ENCODE data around the gene TRIP10. TPM values are rescaled to one million over a fixed set of nuclear protein-coding genes. Genes with fewer than 3 reads are reported as not detected.
"Not testable (repeated sequence)": the region's sequence is repeated elsewhere in the genome, so short reads cannot be mapped to it uniquely, and the experiment has no call there.

TRIP10 gene
- total RNA-seq, 1 donor from 2014 or later: 25.0 TPM

DNA sequence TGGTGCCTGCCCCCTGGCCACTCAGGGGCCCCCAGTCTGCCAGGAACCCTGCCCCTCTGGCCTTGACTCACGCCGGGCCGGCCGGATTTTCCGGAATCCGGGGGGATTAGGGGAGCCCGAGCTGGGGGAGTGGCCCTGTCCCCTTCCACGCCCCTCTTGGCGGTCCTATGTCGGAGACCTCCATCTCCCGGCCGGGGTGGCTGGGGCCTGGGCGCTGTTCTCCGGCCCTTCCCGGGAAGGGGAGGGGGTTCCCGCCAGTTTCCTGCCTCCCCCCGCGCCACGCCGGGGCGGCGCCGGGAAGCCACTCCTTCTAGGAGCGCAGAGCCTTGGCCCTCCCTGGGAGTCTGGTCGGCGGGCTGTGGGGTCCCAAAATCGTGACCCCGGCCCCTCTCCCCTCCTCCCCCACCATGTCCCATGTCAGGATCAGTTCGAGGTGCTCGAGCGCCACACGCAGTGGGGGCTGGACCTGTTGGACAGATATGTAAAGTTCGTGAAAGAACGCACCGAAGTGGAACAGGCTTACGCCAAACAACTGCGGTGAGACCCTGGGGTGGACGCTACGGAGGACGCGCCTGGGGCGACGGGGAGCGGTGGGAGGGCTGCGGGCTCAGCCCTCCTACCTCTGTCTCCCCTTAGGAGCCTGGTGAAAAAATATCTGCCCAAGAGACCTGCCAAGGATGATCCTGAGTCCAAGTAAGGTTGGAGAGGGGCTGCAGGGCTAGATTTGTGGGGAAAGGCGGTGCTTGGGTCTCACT is 1.3 kb downstream of the TRIP10 start:
- peak in 1 of 2 donors; percentile 59 for DNase-seq (ENCODE audit: low read depth in 2 of 2)

DNA sequence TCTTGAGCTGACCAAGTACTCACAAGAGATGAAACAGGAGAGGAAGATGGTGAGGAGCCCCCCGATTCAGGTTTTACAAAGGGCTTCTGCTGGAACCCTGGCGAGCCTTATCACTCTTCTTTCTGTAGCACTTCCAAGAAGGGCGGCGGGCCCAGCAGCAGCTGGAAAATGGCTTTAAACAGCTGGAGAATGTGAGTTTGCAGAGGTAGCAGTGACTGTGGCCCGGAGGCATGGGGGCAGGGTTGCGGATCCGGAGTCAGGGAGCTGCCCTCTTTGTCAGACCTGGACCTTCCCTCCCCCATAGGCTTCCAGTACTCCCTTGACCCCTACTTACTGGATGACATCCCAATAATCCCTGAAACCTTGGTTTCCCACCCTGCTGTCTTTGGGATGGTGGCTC is 3.6 kb downstream of the TRIP10 start:
- DNase-seq (ENCODE audit: low read depth in 2 of 2): no peak

DNA sequence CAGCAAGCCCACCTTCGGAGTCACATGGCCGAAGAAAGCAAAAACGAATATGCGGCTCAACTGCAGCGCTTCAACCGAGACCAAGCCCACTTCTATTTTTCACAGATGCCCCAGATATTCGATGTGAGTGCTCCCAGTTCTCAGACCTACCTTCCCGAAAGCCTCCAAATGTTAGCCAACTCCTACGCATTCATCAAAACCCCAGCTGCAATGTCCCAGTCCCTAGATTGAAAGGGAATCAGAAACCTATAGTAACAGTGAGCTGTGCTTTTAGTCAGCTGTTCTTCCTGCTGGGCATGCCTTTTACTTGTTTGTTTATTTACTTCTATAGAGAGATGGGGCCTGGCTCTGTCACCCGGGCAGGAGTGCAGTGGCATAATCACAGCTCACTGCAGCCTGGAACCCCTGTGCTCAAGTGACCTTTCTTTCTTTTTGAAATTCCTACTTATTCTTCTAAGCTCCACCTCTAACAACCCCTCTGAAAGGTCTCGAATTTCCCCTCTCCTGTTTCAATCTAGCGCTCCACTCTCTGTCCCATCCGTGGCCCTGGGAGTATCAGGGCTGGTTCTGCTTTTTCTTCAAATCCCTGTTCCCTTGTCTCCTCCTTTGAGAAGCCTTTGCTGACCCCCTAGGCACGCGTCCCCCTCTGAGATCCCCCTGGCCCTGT is 4.4 kb downstream of the TRIP10 start:
- DNase-seq (ENCODE audit: low read depth in 2 of 2): no peak

DNA sequence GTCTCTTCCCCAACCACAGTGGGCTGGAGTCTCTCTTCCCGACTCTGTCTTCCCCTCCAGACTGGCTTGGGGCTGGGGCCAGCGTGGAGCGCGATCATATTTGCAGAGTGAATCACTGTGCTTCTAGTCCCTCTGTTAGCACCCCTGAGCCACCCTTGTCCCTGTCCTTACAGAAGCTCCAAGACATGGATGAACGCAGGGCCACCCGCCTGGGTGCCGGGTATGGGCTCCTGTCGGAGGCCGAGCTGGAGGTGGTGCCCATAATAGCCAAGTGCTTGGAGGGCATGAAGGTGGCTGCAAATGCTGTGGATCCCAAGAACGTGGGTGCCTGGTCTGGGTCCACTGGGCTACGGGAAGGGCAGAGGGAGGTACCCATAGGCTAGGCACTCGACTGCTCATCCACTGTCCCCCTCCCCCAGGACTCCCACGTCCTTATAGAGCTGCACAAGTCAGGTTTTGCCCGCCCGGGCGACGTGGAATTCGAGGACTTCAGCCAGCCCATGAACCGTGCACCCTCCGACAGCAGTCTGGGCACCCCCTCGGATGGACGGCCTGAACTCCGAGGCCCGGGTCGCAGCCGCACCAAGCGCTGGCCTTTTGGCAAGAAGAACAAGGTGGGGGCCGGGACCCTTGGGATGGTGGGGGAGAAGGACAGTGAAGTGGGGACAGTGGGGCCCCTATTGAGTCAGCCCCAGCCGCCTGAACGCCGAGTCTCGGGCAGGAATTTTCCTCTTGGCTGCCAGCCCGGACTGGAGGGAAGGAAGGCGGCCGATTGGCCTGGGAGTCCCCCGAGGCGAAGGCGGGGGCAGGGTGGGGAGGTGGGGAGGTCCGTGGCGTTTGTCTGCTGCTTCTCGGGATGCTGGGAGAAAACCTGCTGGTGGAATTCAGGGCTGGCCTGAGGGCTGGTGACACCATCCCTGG is 5.2 kb downstream of the TRIP10 start:
- peak in 1 of 2 donors; percentile 88 for DNase-seq (ENCODE audit: low read depth in 2 of 2)

DNA sequence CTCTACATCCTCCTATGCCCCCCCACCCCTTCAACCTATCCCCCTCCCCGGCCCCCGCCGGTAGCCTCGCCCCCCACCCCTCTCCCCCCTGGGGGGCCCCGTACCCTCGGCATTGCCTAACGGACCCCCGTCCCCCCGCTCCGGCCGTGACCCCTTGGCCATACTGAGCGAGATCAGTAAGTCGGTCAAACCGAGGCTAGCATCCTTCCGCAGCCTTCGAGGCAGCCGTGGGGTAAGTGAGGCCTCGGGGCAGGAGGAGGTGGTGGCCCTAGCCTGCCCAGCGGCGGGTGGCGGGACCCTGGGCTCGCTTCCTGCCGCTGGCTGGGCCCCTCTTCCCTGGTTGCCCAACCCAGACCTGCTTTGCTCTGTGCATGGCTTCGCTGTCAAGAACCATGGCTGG is 6.5 kb downstream of the TRIP10 start:
- DNase-seq (ENCODE audit: low read depth in 2 of 2): no peak

DNA sequence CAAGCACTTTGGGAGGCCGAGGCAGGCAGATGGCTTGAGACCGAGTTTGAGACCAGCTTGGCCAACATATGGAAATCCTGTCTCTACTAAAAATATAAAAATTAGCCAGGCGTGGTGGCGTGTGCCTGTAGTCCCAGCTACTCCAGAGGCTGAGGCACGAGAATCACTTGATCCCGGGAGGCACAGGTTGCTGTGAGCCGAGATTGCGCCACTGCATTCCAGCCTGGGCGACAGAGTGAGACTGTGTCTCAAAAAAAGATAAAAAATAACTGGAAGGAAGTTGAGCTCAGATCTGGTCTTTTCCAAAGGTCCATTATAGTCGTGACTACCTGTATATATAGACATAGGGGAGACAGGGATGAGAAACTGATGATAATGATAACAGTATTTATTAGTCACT is 9.1 kb downstream of the TRIP10 start:
- not testable (repeated sequence) for DNase-seq (ENCODE audit: low read depth in 2 of 2)

DNA sequence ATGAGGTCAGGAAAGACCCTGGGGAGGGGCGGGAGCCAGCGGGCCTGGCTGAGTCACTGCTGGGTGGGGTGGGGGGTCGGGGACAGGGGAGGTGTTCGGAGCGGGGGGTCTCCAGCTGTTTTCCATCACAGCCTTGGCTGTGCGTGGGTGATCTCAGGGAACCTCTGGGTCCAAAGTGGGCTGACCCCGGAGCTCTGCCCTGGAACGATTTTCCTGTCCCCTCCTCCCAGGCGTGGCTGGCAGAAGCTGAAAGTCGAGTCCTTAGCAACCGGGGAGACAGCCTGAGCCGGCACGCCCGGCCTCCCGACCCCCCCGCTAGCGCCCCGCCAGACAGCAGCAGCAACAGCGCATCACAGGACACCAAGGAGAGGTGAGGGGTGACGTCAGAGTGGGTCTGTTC is 10.6 kb downstream of the TRIP10 start:
- DNase-seq (ENCODE audit: low read depth in 2 of 2): no peak

DNA sequence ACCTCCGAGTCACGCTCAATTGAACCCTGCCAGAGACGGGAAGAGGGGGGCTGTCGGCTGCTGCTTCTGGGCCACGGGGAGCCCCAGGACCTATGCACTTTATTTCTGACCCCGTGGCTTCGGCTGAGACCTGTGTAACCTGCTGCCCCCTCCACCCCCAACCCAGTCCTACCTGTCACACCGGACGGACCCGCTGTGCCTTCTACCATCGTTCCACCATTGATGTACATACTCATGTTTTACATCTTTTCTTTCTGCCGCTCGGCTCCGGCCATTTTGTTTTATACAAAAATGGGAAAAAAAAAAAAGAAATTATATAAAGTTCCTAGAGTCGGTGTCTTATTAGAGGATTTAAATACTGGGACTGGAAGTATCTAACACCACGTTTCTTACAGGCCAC is 11.7 kb downstream of the TRIP10 start:
- no peak for DNase-seq (ENCODE audit: low read depth in 2 of 2)

DNA sequence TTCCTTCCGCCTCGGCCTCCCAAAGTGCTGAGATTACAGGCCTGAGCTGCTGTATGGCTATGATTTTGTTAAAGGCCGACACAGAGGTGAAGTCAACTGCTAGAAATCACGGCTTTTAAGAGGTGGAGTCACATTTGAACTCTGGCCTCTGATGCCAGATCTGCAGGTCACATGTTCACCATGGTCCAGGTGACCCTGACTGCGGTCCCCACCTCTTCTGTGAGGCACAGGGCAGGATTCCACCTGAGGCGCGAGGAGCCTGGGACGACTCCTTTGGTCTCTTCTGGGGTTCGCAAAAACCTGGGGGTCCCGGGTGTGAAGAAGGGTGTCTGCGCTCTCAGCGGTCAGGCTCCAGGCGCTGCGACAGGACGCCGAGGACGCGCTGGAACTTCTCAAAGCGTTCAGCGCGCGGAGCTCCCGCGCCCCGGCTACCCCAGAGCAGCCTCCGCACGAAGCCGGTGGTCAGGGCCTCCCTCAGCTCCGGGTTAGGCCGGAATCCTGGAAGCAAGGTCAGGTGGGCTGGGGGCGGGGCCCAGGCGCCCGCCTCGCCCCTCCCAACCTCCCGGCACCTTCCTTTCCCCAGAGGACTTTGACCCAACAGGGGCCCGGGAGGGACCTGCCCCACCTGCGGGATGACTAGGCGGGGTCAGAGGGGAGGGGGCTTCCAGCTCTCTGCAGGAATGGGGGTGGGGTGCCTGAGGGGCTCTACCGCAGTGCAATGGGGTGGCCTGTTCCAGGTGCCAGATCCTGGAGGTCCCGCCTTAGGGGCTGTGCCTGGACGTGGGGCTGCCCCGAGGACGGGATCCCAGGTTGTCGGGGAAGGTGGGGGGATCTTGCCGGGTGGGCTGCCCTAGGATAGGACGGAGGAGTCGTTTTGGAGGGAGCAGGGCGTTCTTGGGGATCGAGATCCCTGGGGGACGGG is 13.0 kb downstream of the TRIP10 start:
- DNase-seq (ENCODE audit: low read depth in 2 of 2): no peak

DNA sequence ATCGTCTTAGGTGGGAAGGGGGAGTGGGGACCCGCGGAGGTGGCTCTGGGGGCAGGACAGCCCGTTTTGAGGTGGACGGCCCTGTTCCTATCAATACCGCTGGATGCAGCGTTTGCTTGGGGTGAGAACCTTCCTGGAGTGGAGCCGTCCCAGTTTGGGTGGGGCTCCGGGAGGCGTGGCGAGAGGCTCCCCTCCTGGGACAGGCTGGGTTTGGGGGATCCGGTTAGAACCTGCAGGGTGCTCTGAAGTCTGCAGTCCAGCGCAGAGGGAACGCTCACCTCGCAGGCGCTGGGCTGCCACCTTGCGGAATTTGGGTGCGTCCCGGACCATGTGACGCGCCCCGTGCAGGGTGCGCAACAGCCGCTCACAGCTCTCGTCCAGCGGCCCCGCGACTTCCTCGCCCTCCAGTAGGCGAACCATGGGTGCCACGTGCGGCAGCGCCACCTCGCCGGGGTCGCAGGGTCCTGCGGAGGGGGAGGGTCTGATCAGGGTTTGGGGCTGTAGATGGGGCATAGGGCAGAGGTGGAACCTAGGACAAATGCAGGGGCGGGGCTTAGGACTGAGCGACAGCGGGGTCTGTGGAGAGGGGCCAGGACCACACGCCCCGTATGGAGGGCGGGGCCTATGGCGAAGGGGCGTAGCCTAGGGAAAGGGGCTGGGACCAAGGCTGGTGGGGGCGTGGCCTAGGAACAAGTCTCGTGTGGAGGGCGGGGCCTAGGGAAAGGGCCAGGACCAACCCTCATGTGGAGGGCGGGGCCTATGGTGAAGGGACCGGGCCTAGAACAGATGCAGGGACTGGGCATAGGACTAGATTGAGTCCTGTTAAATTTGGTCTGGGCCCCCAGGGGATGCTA is 13.9 kb downstream of the TRIP10 start:
- peak in 1 of 2 donors; percentile 79 for DNase-seq (ENCODE audit: low read depth in 2 of 2)

DNA sequence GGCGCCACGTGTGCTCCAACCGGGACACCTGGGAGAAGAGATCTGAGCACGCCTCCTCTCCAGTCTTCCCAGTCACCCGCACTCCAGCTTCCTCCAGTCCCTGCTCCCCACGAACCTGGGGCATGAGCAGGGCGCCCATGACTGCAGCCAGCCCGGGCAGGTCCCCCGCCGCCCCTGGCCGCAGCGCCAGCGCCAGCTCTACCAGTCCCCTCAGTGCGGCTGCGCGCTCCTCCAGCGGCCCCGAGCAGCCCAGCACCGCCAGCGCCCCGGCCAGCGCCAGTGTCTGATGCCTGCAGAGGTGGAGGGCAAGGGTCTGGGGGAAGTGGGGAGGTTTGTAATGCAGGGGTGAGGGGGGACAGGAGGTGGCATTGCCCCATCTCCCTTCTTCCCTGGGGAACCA is 14.7 kb downstream of the TRIP10 start:
- no peak for DNase-seq (ENCODE audit: low read depth in 2 of 2)

DNA sequence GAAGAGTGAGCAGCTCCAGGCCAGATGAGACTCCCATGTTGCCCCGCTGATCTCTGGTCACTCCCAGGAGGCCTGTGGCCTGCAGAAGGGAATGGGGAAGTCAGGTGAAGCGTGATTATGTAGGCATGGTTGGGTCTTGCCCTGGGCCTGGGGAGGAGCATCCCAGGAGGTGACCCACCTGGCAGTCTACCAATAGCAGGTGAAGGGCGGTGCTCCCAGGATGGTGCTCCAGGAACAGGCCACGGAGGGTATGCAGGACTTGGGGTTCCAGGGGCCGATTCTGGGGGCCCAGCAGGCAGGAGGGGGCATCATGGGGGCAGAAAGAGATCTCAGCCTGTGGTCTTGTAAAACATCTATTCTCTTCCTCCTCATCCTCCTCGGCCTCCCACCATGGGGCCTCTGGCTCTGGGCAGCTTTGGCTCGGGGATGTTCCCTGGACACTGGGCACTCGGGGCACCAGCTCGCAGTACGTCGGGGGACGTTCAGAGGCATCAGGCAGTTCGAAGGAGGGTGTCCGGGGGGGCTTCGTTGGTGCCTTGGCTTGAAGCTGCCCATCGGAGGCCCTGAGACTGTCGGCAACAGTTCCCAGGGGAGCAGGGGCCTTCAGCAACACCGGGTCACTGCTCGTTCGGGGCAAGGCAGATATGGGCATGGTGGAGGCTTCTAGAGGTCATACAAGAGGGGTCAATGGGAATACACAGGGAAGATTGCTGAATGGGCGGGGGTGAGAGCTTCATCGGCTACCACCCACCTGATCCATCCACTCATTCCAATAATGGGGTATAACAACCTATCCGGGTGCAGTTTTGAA is 15.4 kb downstream of the TRIP10 start:
- DNase-seq (ENCODE audit: low read depth in 2 of 2): no peak

DNA sequence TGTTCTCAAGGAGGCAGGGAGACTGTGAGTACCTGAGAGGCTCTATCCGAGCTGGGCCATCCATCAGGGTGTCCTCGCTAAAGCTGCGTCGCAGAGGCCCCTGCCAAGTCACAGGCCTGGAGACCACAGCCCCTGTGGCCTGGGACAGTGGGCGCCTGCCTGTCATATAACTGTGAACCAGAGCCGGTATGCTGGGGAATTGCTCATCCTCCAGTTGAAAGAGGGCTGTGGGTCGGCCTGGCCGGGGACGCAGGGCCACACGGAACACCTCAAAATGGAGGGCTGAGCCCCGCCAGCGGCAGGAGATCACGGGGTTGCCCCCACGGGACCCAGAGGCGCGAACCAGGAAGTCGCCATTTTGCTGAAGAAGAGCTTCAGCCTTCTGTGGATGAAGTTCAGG is 21.1 kb downstream of the TRIP10 start:
- DNase-seq (ENCODE audit: low read depth in 2 of 2): no peak

DNA sequence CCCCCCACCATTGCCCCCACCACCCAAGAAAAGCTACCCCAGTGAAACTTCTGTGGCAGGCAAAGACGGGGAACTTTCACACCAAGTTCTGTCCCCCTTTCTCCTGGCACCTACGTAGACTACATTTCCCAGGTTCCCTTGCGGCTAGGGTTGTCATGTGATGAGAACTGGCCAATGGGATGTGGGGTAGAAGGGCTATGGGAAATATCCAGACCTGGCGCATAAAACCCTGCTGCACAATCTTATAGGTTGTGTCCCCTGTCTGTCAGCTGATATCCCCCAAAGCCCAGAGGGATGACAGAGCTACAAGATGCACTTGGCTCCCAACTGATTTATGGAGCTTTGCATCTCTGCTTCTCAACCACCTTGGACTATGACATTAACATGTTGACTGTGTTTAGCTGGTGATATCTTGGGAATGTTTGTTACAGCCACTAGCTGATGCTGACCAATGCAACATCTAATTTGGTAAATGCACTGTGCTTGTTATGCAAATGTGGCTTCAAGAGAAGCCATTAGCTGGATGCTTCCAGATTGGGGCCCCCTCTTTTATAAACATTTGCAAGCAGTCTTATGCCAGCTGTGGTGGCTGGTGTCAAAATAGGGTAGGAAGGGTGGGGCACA is 21.7 kb downstream of the TRIP10 start:
- DNase-seq (ENCODE audit: low read depth in 2 of 2): no peak

DNA sequence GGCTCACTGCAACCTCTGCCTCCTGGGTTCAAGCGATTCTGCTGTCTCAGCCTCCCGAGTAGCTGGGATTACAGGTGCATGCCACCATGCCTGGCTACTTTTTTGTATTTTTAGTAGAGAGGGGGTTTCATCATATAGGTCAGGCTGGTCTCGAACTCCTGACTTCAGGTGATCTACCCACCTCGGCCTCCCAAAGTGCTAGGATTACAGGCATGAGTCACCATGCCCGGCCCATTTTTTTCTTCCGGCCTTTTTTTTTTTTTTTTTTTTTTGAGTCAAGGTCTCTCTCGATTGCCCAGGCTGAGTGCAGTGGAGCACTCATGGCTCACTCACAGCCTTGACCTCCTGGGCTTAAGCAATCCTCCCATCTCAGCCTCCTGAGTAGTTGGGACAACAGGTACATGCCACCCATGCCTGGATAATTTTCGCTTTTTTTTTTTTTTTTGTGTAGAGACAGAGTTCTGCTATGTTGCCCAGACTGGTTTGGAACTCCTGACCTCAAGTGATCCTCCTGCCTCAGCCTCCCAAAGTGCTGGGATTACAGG is 22.8 kb downstream of the TRIP10 start:
- not testable (repeated sequence) for DNase-seq (ENCODE audit: low read depth in 2 of 2)

DNA sequence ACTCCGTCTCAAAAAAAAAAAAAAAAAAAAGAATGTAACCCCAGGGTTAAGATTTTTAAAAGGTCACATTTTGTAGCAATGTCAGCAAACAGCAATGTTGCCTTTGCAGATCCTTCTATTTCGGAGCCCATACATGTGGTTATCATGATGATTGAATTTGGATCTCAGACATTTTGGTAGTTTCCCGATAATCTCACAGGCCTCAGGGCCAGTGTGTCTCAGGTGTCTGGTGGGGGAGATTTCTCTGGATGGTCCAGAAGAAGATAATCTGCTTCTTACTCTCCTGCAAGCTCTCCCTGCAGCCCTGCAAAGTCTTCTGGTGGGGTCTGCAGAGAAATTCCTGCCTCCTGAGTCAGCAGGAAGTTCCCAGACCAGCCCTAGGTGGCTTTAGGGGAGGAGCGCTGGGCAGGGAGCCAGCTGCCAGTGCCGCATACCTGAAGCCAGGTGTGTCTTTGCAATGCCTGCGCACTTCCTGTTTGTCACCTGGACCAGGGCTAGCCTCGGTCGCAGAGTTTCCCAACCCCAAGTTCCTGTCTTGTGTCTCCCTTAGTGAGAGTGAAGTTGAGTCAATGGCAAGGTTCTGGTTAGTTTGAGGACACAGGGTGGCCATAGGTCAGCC is 26.4 kb downstream of the TRIP10 start:
- DNase-seq (ENCODE audit: low read depth in 2 of 2): no peak

DNA sequence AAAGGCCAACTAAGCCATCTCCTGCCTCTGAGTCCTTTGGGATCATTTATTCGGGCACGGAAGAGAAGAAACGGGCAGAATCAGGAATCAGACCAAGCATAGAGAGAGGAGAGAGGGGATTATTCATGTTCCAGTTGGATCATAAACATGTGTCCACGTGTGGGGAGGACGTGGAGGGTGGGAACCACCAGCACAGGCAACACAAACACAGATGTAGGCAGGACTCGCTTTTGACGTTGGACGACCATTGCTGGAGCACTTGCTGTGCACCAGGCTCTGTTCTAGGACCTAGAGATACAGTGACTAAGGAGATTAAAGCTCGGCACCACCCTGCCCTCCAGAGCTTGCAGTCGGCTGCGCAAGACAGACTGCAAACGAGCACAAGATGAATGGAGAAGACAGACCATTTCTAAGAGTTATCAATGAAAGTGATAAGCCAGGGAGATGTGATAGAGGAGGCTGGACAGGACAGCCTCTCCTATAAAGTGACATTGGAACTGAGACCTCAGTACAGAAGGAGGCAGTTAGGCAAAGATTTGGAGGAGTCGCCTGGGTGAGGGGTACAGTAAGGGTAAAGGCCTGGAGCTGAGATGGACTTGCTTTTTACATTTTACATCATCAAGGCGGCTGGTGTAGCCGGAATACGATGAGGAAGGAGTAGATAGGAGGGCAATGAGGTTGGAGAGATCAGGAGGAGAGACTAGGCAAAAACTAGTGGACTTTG is 27.0 kb downstream of the TRIP10 start:
- no peak for DNase-seq (ENCODE audit: low read depth in 2 of 2)

DNA sequence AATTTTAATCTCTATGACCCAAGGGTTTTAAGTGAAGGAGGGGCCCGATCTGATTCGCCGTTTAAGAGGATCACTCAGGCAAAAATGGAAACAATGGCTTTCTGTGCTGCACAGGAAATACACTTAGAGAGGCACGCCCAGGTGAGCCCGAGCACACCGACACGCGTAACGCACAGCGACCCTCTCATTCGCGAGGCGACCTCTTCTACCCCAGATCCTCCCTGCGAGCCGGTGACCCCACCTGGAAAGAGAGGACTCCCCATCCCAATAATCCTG is 27.5 kb downstream of the TRIP10 start:
- no peak for DNase-seq (ENCODE audit: low read depth in 2 of 2)
